Keratinocyte (primary cell): ENCODE measurements around the gene GPX4.

Experiments
- EZH2 ChIP-seq: IDR thresholded peaks from one replicate; pipeline ENCODE4 v1.6.1; 2012; ENCODE audit warnings: inconsistent platforms, mild to moderate bottlenecking, low read length, moderate library complexity
- TF ChIP-seq, protein P1 (sequence below), 3 experiments: IDR thresholded peaks in 1 of 3; conservative IDR thresholded peaks in 1 of 3; optimal IDR thresholded peaks in 1 of 3; 2 replicates in 2 of 3; 3 replicates in 1 of 3; pipeline versions ENCODE3 to v1.5.1; 2011; ENCODE audit warnings: low read length in 3 of 3, mild to moderate bottlenecking in 3 of 3, moderate library complexity in 2 of 3, control low read depth in 1 of 3, inconsistent platforms in 1 of 3; ENCODE audit not compliant: insufficient read depth in 2 of 3; ENCODE audit errors: extremely low read depth in 1 of 3

DNA sequence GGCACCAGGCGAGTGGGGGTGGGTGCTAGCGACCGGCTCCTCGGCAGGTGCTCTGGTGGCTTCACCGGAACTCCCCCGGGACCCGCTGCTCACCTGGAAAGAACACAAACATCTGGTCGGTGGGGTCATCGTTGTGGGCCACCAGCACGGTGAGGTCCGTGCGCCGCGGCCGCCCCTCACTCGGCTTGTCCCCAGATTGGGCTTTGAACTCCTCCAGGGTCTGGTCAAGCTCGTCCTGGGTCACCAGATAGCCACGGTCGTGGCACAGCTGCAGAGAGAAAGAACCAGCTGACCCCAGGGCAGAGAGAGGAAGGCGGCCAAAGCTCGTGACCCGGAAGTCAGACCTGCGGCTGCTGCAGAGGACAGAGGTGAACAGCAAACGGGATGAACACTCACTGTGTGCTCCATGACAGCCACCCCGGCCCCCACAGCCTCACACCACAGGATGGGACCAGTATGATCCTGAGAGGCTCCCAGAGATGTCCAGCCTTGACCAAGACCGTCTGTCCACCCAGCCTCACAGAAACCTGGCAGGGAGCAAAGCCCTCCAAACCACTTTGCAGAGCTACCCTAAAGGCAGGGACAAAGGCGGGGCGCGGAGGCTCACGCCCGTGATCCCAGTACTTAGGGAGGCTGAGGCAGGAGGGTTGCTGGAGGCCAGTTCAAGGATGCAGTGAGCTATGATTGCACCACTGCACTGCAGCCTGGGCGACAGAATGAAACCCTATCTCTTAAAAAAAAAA lies 9.8 kb upstream of the GPX4 start:
- TF ChIP-seq, protein P1, sequence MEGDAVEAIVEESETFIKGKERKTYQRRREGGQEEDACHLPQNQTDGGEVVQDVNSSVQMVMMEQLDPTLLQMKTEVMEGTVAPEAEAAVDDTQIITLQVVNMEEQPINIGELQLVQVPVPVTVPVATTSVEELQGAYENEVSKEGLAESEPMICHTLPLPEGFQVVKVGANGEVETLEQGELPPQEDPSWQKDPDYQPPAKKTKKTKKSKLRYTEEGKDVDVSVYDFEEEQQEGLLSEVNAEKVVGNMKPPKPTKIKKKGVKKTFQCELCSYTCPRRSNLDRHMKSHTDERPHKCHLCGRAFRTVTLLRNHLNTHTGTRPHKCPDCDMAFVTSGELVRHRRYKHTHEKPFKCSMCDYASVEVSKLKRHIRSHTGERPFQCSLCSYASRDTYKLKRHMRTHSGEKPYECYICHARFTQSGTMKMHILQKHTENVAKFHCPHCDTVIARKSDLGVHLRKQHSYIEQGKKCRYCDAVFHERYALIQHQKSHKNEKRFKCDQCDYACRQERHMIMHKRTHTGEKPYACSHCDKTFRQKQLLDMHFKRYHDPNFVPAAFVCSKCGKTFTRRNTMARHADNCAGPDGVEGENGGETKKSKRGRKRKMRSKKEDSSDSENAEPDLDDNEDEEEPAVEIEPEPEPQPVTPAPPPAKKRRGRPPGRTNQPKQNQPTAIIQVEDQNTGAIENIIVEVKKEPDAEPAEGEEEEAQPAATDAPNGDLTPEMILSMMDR (optimal IDR thresholded peaks at IDR 0.05 in 1 of 3, IDR thresholded peaks at IDR 0.05 in 1 of 3, conservative IDR thresholded peaks at IDR 0.05 in 1 of 3; ENCODE audit: extremely low read depth in 1 of 3, insufficient read depth in 2 of 3, low read length in 3 of 3): no peak
- no peak for TF ChIP-seq EZH2
